Hypothalamus (tissue), 51 donors: ENCODE results near the gene EDA2R.

ENCODE experiments used
- DNase-seq, 51 donors: peaks; one replicate each; lab custom pipeline; 2025; lab: John Stamatoyannopoulos, UW

Gene EDA2R

DNA sequence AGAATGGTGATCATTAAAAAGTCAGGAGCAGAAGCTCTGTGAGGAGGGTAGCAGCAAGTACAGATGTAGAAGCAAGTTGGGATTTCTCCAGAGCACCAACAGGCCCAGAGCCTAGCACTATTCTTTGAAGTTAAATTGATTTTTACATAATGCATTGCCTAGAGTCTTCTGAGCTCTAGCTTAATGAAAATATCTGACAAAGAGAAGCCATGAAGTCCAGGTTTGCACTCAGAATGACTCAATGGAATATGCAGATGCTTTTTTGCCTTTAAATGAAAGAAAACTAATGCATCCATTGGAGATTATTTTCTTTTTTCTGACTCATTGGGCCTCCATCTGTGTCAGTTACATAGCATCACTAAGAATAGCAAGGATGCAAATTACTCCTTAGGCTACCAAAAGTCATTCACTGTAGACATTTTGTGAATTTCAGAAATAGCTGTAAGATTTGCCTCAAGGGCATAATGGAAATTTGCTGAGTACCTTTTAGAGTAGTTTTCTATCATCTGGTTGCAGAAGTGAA, 91.0 kb downstream of the EDA2R start:
- DNase-seq = no peak
